ENCODE measurements around the gene GRHL3.
A peak's percentile ranks its signal among the peaks of the same experiment; 100 is the strongest.

The GRHL3 gene

GRCh38 chr1:24349891-24350290 is 30.7 kb downstream of the GRHL3 start:
- in situ Hi-C loops (cut with MboI; ENCODE audit: low sequenced_read_pairs), result no loop called here
- Histone ChIP-seq H3K4me3 (no peak overlapping the region), H3K27me3 (ENCODE audit: low read depth) (no peaks in the 10 kb centered on the region), H3K36me3 (replicated peaks) (no peaks in the 10 kb centered on the region), H3K4me1 (no peaks in the 10 kb centered on the region), H3K9me3 (no peaks in the 10 kb centered on the region)
- DNase-seq (ENCODE audit: low spot score in 2 of 2), result no peak

- H3K36me3 ChIP-seq (replicated peaks), result no peaks in the 10 kb centered on the region
- H3K27me3 ChIP-seq (ENCODE audit: low read depth), result no peaks in the 10 kb centered on the region
- no peaks in the 10 kb centered on the region for H3K4me1 ChIP-seq
- H3K9me3 ChIP-seq, result no peaks in the 10 kb centered on the region
- H3K4me3 ChIP-seq, result no peak overlapping the region
- DNase-seq (ENCODE audit: low spot score in 2 of 2), result no peak
- in situ Hi-C loops (cut with MboI; ENCODE audit: low sequenced_read_pairs), result no loop called here
Measured at GRCh38 chr1:24351247-24351646, 32.1 kb downstream of the GRHL3 start.

GRCh38 chr1:24351918-24352627 is 32.9 kb downstream of the GRHL3 start:
- H3K9me3 ChIP-seq, result no peaks in the 10 kb centered on the region
- H3K4me1 ChIP-seq, result no peaks in the 10 kb centered on the region
- no peaks in the 10 kb centered on the region for H3K36me3 ChIP-seq (replicated peaks)
- in situ Hi-C loops (cut with MboI; ENCODE audit: low sequenced_read_pairs), result no loop called here
- no peak overlapping the region for H3K4me3 ChIP-seq
- DNase-seq (ENCODE audit: low spot score in 2 of 2), result no peak
- H3K27me3 ChIP-seq (ENCODE audit: low read depth), result no peaks in the 10 kb centered on the region

GRCh38 chr1:24353292-24353891 is 34.2 kb downstream of the GRHL3 start:
- in situ Hi-C loops (cut with MboI; ENCODE audit: low sequenced_read_pairs), result no loop called here
- Histone ChIP-seq H3K36me3 (replicated peaks) (no peaks in the 10 kb centered on the region; the same call in 1 of the 2 replicates), H3K27me3 (ENCODE audit: low read depth) (no peaks in the 10 kb centered on the region), H3K4me3 (no peak overlapping the region), H3K4me1 (no peaks in the 10 kb centered on the region), H3K9me3 (no peaks in the 10 kb centered on the region)
- no peak for DNase-seq (ENCODE audit: low spot score in 2 of 2)

GRCh38 chr1:24355466-24355865 is 36.3 kb downstream of the GRHL3 start:
- Histone ChIP-seq H3K27me3 (ENCODE audit: low read depth) (no peaks in the 10 kb centered on the region), H3K36me3 (replicated peaks) (no peaks in the 10 kb centered on the region; the same call in 1 of the 2 replicates), H3K4me1 (no peaks in the 10 kb centered on the region), H3K4me3 (no peak overlapping the region), H3K9me3 (no peaks in the 10 kb centered on the region)
- no peak for DNase-seq (ENCODE audit: low spot score in 2 of 2)
- in situ Hi-C loops (cut with MboI; ENCODE audit: low sequenced_read_pairs), result no loop called here

- Histone ChIP-seq H3K27me3 (ENCODE audit: low read depth) (no peaks in the 10 kb centered on the region), H3K4me3 (no peak overlapping the region), H3K9me3 (no peaks in the 10 kb centered on the region), H3K4me1 (no peaks in the 10 kb centered on the region), H3K36me3 (replicated peaks) (no peaks in the 10 kb centered on the region; the same call in 1 of the 2 replicates)
- in situ Hi-C loops (cut with MboI; ENCODE audit: low sequenced_read_pairs), result no loop called here
- no peak for DNase-seq (ENCODE audit: low spot score in 2 of 2)
Measured at GRCh38 chr1:24357038-24357437, 37.9 kb downstream of the GRHL3 start.

- DNase-seq (ENCODE audit: low spot score in 2 of 2), result no peak
- in situ Hi-C loops (cut with MboI; ENCODE audit: low sequenced_read_pairs), result no loop called here
- no peaks in the 10 kb centered on the region; the same call in 1 of the 2 replicates for H3K4me1 ChIP-seq
- no peaks in the 10 kb centered on the region; the same call in 1 of the 2 replicates for H3K36me3 ChIP-seq (replicated peaks)
- H3K9me3 ChIP-seq, result no peaks in the 10 kb centered on the region
- no peaks in the 10 kb centered on the region for H3K27me3 ChIP-seq (ENCODE audit: low read depth)
- H3K4me3 ChIP-seq, result no peak overlapping the region
Measured at GRCh38 chr1:24360681-24361080, 41.5 kb downstream of the GRHL3 start.

- in situ Hi-C loops (cut with MboI; ENCODE audit: low sequenced_read_pairs), result no loop called here
- H3K27me3 ChIP-seq (ENCODE audit: low read depth), result no peaks in the 10 kb centered on the region
- no peak for DNase-seq (ENCODE audit: low spot score in 2 of 2)
- no peak overlapping the region for H3K4me3 ChIP-seq
- H3K9me3 ChIP-seq, result no peaks in the 10 kb centered on the region
- H3K4me1 ChIP-seq, result no peaks in the 10 kb centered on the region; the same call in 1 of the 2 replicates
- no peaks in the 10 kb centered on the region; the same call in 1 of the 2 replicates for H3K36me3 ChIP-seq (replicated peaks)
Measured at GRCh38 chr1:24361811-24362210, 42.7 kb downstream of the GRHL3 start.

- DNase-seq (ENCODE audit: low spot score in 2 of 2), result no peak
- no peaks in the 10 kb centered on the region for H3K9me3 ChIP-seq
- no peaks in the 10 kb centered on the region; the same call in 1 of the 2 replicates for H3K4me1 ChIP-seq
- in situ Hi-C loops (cut with MboI; ENCODE audit: low sequenced_read_pairs), result no loop called here
- H3K4me3 ChIP-seq, result no peak overlapping the region
- no peaks in the 10 kb centered on the region for H3K27me3 ChIP-seq (ENCODE audit: low read depth)
- H3K36me3 ChIP-seq (replicated peaks), result no peaks in the 10 kb centered on the region; the same call in 1 of the 2 replicates
Measured at GRCh38 chr1:24362396-24362795, 43.2 kb downstream of the GRHL3 start.

- Histone ChIP-seq H3K4me3 (no peak overlapping the region), H3K9me3 (no peaks in the 10 kb centered on the region), H3K36me3 (replicated peaks) (no peaks in the 10 kb centered on the region; the same call in 1 of the 2 replicates), H3K27me3 (ENCODE audit: low read depth) (no peaks in the 10 kb centered on the region), H3K4me1 (no peaks in the 10 kb centered on the region; the same call in 1 of the 2 replicates)
- in situ Hi-C loops (cut with MboI; ENCODE audit: low sequenced_read_pairs), result no loop called here
- DNase-seq (ENCODE audit: low spot score in 2 of 2), result no peak
Measured at GRCh38 chr1:24362982-24363614, 43.9 kb downstream of the GRHL3 start.

- no peak for DNase-seq (ENCODE audit: low spot score in 2 of 2)
- no peaks in the 10 kb centered on the region for H3K36me3 ChIP-seq (replicated peaks)
- no peaks in the 10 kb centered on the region for H3K27me3 ChIP-seq (ENCODE audit: low read depth)
- in situ Hi-C loops (cut with MboI; ENCODE audit: low sequenced_read_pairs), result no loop called here
- no peaks in the 10 kb centered on the region; the same call in 1 of the 2 replicates for H3K4me1 ChIP-seq
- no peaks in the 10 kb centered on the region for H3K9me3 ChIP-seq
- H3K4me3 ChIP-seq, result no peak overlapping the region
Measured at GRCh38 chr1:24363994-24364393, 44.8 kb downstream of the GRHL3 start.

GRCh38 chr1:24364605-24364974 is 45.4 kb downstream of the GRHL3 start:
- Histone ChIP-seq H3K9me3 (no peaks in the 10 kb centered on the region), H3K27me3 (ENCODE audit: low read depth) (no peaks in the 10 kb centered on the region), H3K4me3 (no peak overlapping the region), H3K4me1 (no peaks in the 10 kb centered on the region; the same call in 1 of the 2 replicates), H3K36me3 (replicated peaks) (no peaks in the 10 kb centered on the region)
- DNase-seq (ENCODE audit: low spot score in 2 of 2), result peak in 1 of 2 experiments; percentile 22
- in situ Hi-C loops (cut with MboI; ENCODE audit: low sequenced_read_pairs), result no loop called here

GRCh38 chr1:24364975-24365678 is 46.0 kb downstream of the GRHL3 start:
- Histone ChIP-seq H3K9me3 (no peaks in the 10 kb centered on the region), H3K4me1 (no peaks in the 10 kb centered on the region; the same call in 1 of the 2 replicates), H3K27me3 (ENCODE audit: low read depth) (no peaks in the 10 kb centered on the region), H3K36me3 (replicated peaks) (no peaks in the 10 kb centered on the region), H3K4me3 (no peak overlapping the region)
- DNase-seq (ENCODE audit: low spot score in 2 of 2), result no peak
- in situ Hi-C loops (cut with MboI; ENCODE audit: low sequenced_read_pairs), result no loop called here

All from HAP-1 (cell line).